Heart right ventricle (tissue), 16 donors: Measurements from ENCODE around the gene LRP2. TPM values are rescaled to one million over a fixed set of nuclear protein-coding genes. Genes with fewer than 3 reads are reported as not detected.

Experiments
- ATAC-seq, 8 donors: fragments of 200-7000 bp; cut with Tn5 transposase; one replicate each; pipeline ENCODE4 v1.9.1; 2020; ENCODE audit warnings: mild to moderate bottlenecking in 8 of 8, moderate library complexity in 8 of 8, moderate number of reproducible peaks in 1 of 8
- DNase-seq, 2 donors: peaks; one replicate each; pipeline ENCODE4 v3.0.0-alpha.2; 2020
- H3K27ac ChIP-seq, 10 donors: fragments of 200-600 bp; sonication (generic) in 2 of 10; one replicate each; pipeline versions ENCODE4 v1.5.0 to v1.8.0; 2020 to 2022; ENCODE audit warnings: mild to moderate bottlenecking in 3 of 10
- H3K27me3 ChIP-seq, 7 donors: fragments of 200-600 bp; one replicate each; pipeline ENCODE4 v1.8.0; 2021 to 2022; ENCODE audit warnings: mild to moderate bottlenecking in 2 of 7
- H3K36me3 ChIP-seq, 9 donors: fragments of 200-600 bp; sonication (generic) in 1 of 9; one replicate each; pipeline versions ENCODE4 v1.5.0 to v1.8.0; 2020 to 2022; ENCODE audit warnings: mild to moderate bottlenecking in 2 of 9
- H3K4me1 ChIP-seq, 9 donors: fragments of 200-600 bp; sonication (generic) in 1 of 9; one replicate each; pipeline versions ENCODE4 v1.5.0 to v1.8.0; 2020 to 2022; ENCODE audit warnings: mild to moderate bottlenecking in 4 of 9
- H3K4me3 ChIP-seq, 10 donors: fragments of 200-600 bp; sonication (generic) in 2 of 10; one replicate each; pipeline versions ENCODE4 v1.5.0 to v1.8.0; 2020 to 2022; ENCODE audit warnings: mild to moderate bottlenecking in 7 of 10, moderate library complexity in 2 of 10
- H3K9me3 ChIP-seq, 11 donors: fragments of 200-600 bp in 10 of 11; sonication (generic) in 2 of 11; one replicate each; pipeline versions ENCODE4 v1.5.0 to v1.8.0; 2013 to 2022; ENCODE audit warnings: mild to moderate bottlenecking in 2 of 11, control low read depth in 1 of 11, moderate library complexity in 1 of 11
- WGBS, 2 donors: extraction: QIAGEN DNeasy Blood & Tissue Kit; methylation state at CpG; one replicate each; pipeline ENCODE4 v1.1.7; 2013; ENCODE audit warnings: inconsistent platforms in 1 of 2; 5-methylcytosine and 5-hydroxymethylcytosine counted together
- intact Hi-C, 10 donors: fragments of 100-400 bp; cut with DNase I; formaldehyde crosslinking; loops; one replicate each; pipeline versions ENCODE4 v1.11.1 to v1.14.2; 2022
- polyA plus RNA-seq, 2 donors: library from polyadenylated mRNA; stranded (reverse); fragments of 200-250 nt; gene quantifications; one replicate each; pipeline ENCODE4 v1.2.3, GENCODE V29; 2013
- total RNA-seq, 10 donors: library from RNA; stranded (reverse); fragmentation: NEBNext Ultra II Directional in 3 of 10; extraction: Animal tissue kit (Norgen Biotek cat#: 25700) in 3 of 10; gene quantifications; one replicate each; pipeline versions ENCODE4 v1.2.1 to v1.2.4, GENCODE V29; 2021 to 2023
- TF ChIP-seq, protein P1 (sequence below), 9 donors: fragments of 200-600 bp; sonication (generic) in 2 of 9; IDR thresholded peaks; one replicate each; pipeline versions ENCODE4 v1.5.0 to v1.8.0; 2021 to 2022; ENCODE audit warnings: antibody characterized with exemption in 9 of 9, mild to moderate bottlenecking in 5 of 9, moderate library complexity in 1 of 9
- donor health status: Arrhythmogenic right ventricular cardiomyopathy.
- donor health status: ischemic (EF 13 %, LVEDD 7.1; RV severe dilation, severe dysfunction).
- donor health status: healthy with polysubstance abuse.
- donor health status: DM: no; HTN: yes; CAD: no.
- donor health status: DM: no; HTN: no; CAD: no.
- donor health status: ischemic (EF 25% LVEDD 6.9; RV normal size, moderate dysfunction).
- donor health status: ischemic (EF 25% LVEDD 5.7; RV mildly dilated, moderate dysfunction).
- donor health status: healthy.
- donor health status: DM: yes; HTN: yes; CAD: no.
- donor health status: Ischemic cardiomyopathy.
- donor health status: ischemic (EF 35%, LVEDD 5.7; RV mildly dilated, moderate dysfunction).
- donor health status: nonischemic (EF 11% LVEDD 7.7; RV severe dilation, severe dysfunction).
- donor health status: DM: yes; HTN: yes; CAD: no.
- donor health status: PGD.
- donor health status: ischemic (EF 29% LVEDD 5.4; RV normal size, mild dysfunction).
- donor health status: nonischemic (EF 23%, LVEDD 6.1; RV moderate dilation, normal function).

LRP2 gene
- total and polyA plus RNA-seq, 12 donors: 0.06 to 1.3 (median 0.27) TPM; not detected in 8

DNA sequence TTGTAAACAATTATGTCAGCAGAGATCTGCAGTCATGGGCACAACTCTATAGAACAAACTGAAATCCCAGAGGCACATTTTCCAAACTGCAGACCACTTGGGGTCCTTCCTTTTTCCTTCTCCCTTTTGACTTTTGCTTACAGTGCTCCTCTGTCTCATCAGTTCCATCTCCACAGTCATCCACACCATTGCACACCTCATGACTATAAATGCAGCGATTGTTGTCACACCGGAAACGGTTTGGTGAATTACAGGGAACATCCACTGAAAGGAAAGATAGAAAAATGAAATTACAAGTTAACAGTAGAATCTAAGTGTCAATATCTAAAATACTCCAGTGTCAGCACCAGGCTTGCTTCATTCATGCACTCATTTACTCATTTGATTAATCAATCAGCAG lies 196.5 kb downstream of the LRP2 start:
- H3K36me3 ChIP-seq: no peaks in the 10 kb centered on the region
- 84 to 95% methylated on average over 3 of the region's 3 CpGs for WGBS, 2 donors
- TF ChIP-seq, protein P1, sequence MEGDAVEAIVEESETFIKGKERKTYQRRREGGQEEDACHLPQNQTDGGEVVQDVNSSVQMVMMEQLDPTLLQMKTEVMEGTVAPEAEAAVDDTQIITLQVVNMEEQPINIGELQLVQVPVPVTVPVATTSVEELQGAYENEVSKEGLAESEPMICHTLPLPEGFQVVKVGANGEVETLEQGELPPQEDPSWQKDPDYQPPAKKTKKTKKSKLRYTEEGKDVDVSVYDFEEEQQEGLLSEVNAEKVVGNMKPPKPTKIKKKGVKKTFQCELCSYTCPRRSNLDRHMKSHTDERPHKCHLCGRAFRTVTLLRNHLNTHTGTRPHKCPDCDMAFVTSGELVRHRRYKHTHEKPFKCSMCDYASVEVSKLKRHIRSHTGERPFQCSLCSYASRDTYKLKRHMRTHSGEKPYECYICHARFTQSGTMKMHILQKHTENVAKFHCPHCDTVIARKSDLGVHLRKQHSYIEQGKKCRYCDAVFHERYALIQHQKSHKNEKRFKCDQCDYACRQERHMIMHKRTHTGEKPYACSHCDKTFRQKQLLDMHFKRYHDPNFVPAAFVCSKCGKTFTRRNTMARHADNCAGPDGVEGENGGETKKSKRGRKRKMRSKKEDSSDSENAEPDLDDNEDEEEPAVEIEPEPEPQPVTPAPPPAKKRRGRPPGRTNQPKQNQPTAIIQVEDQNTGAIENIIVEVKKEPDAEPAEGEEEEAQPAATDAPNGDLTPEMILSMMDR (IDR thresholded peaks at IDR 0.05): no peak
- H3K4me3 ChIP-seq: no peak overlapping the region
- intact Hi-C loops: no loop called here
- H3K27ac ChIP-seq: no peak overlapping the region
- H3K9me3 ChIP-seq: no peaks in the 10 kb centered on the region
- no peak for DNase-seq
- H3K27me3 ChIP-seq: no peaks in the 10 kb centered on the region
- no peak for ATAC-seq
- peaks cover 0 to 4% (median 0%) of the 10 kb centered on the region in 9 donors for H3K4me1 ChIP-seq

DNA sequence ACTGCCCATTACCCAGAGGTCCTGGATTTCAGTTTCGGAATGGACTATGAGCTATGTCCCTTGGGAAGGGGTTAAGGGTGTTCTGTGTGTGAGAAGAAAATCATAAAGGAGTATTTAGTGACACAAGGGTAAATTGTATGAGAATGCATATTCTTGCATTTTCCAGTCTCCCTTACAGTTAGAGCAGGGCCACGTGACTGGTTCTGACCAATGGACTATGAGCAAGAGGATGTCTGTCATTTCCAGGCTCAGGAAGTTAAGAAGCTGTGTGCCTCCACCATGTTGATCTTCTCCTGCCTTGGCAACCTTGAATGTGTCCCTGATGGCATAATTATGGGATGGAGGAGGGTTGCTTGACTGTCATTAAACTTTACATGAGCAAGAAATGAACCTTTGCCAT lies 198.0 kb downstream of the LRP2 start:
- H3K9me3 ChIP-seq: no peaks in the 10 kb centered on the region
- peaks cover 0 to 4% (median 0%) of the 10 kb centered on the region in 9 donors for H3K4me1 ChIP-seq
- no peaks in the 10 kb centered on the region for H3K36me3 ChIP-seq
- TF ChIP-seq, protein P1 (IDR thresholded peaks at IDR 0.05): no peak
- ATAC-seq (no peak), DNase-seq (no peak)
- no peaks in the 10 kb centered on the region for H3K27me3 ChIP-seq
- H3K27ac ChIP-seq: no peak overlapping the region
- H3K4me3 ChIP-seq: no peak overlapping the region
- intact Hi-C loops: no loop called here
- 45 to 97% methylated on average over 2 of the region's 2 CpGs for WGBS, 2 donors

DNA sequence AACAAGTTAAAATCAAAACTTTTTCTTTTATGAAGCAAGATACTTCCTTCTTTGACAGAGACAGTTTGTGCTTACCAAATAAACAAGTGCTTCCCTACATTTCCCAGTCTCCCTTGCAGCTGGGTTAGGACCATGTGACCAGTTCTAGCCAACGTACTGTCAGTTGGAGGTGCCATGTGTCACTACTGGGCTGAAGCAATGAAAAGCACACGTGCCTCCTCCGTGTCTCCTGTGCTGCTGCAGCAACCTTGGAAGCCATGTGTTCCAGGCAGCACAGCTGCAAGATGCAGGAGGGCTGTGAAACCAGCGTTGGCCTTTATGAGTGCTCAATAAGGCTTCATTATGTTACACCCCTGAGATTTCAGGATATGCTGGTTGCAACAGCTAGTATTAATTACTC lies 199.7 kb downstream of the LRP2 start:
- H3K27me3 ChIP-seq: peaks cover 0 to under 1% (median 0%) of the 10 kb centered on the region in 7 donors
- TF ChIP-seq, protein P1 (IDR thresholded peaks at IDR 0.05): no peak

DNA sequence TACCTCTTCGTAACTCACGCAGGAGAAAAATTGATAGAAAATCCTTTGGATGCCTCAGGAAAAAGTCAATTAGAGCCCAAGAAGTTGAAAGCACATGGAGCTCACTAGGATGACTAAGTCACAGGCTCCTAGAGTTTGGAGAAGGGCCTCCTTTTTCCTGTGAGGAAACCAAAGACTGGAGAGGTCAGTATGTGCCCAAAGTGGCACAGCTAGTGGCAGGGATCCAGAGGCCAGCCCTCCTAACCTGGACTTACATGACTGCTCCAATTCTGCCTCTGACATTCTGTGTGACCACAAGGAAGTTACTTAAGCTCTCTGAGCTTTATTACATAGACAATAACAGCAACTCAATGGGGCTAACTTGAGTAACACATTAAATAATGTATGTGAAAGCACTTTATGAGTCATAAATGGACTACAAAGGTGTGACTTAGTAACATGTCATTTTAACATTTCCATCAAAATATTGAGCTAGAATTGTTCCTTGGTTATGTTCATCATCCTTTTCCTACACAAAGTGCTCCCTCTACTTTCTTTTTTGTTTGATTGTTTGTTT lies 201.3 kb downstream of the LRP2 start:
- ATAC-seq: no peak
- 87 to 89% methylated on average over 2 of the region's 2 CpGs for WGBS, 2 donors
- intact Hi-C loops: no loop called here
- Histone ChIP-seq H3K27me3 (peaks cover 0 to 4% (median 0%) of the 10 kb centered on the region in 7 donors), H3K36me3 (no peaks in the 10 kb centered on the region), H3K9me3 (no peaks in the 10 kb centered on the region), H3K4me1 (peaks cover 0 to 4% (median 0%) of the 10 kb centered on the region in 9 donors), H3K27ac (no peak overlapping the region), H3K4me3 (no peak overlapping the region)
- no peak for DNase-seq
- TF ChIP-seq, protein P1 (IDR thresholded peaks at IDR 0.05): no peak

More for the DNA sequence above, 199.7 kb downstream of the LRP2 start:
- peak in 1 of 8 donors; percentile 33 for ATAC-seq
- H3K4me3 ChIP-seq: no peak overlapping the region
- intact Hi-C loops: no loop called here
- H3K9me3 ChIP-seq: no peaks in the 10 kb centered on the region
- peaks cover 0 to 4% (median 0%) of the 10 kb centered on the region in 9 donors for H3K4me1 ChIP-seq
- 58 to 62% methylated on average over 4 of the region's 4 CpGs for WGBS, 2 donors
- DNase-seq: no peak
- H3K36me3 ChIP-seq: no peaks in the 10 kb centered on the region
- no peak overlapping the region for H3K27ac ChIP-seq
